VCaP (cell line): ENCODE data around the gene ARHGAP45.
"Not testable (repeated sequence)": the region's sequence is repeated elsewhere in the genome, so short reads cannot be mapped to it uniquely, and the experiment has no call there.

Experiments
- H3K27ac ChIP-seq: fragments of 450-650 bp; 2 replicates; pipeline ENCODE4 v1.5.1; 2017
- CTCF ChIP-seq: fragments of 450-650 bp; conservative IDR thresholded peaks from 2 replicates; pipeline ENCODE4 v1.5.1; 2017; ENCODE audit warnings: mild to moderate bottlenecking, moderate library complexity

The ARHGAP45 gene

GRCh38 chr19:1109697-1110671 is 43.0 kb downstream of the ARHGAP45 start:
- no peak for TF ChIP-seq CTCF
- H3K27ac ChIP-seq, result no peak overlapping the region; the same call in 1 of the 2 replicates

GRCh38 chr19:1110809-1111640 is 44.1 kb downstream of the ARHGAP45 start:
- peak overlapping the region; percentile 79 for H3K27ac ChIP-seq
- TF ChIP-seq CTCF, result no peak

- H3K27ac ChIP-seq, result peak overlapping the region; percentile 79
- no peak for TF ChIP-seq CTCF
Measured at GRCh38 chr19:1111641-1112267, 44.8 kb downstream of the ARHGAP45 start.

GRCh38 chr19:1112268-1113029 is 45.5 kb downstream of the ARHGAP45 start:
- H3K27ac ChIP-seq, result peak overlapping the region; percentile 79
- no peak for TF ChIP-seq CTCF

- H3K27ac ChIP-seq, result peak overlapping the region; percentile 79
- peak; percentile 79 for TF ChIP-seq CTCF
Measured at GRCh38 chr19:1113030-1113985, 46.3 kb downstream of the ARHGAP45 start.

- no peak for TF ChIP-seq CTCF
- H3K27ac ChIP-seq, result peak overlapping the region; percentile 79
Measured at GRCh38 chr19:1113986-1114483, 47.1 kb downstream of the ARHGAP45 start.

GRCh38 chr19:1114728-1115127 is 47.8 kb downstream of the ARHGAP45 start:
- H3K27ac ChIP-seq, result not testable (repeated sequence)
